ENCODE results near the gene MGAT5B. TPM values are rescaled to one million over a fixed set of nuclear protein-coding genes. Genes with fewer than 3 reads are reported as not detected.

The MGAT5B gene
- total and polyA plus RNA-seq, 9 of the 15 experiments (the other 6 are each of a cell fraction or from before 2014, with no cell fraction given) = 0.09 to 0.43 (median 0.18) TPM; not detected in 4

DNA sequence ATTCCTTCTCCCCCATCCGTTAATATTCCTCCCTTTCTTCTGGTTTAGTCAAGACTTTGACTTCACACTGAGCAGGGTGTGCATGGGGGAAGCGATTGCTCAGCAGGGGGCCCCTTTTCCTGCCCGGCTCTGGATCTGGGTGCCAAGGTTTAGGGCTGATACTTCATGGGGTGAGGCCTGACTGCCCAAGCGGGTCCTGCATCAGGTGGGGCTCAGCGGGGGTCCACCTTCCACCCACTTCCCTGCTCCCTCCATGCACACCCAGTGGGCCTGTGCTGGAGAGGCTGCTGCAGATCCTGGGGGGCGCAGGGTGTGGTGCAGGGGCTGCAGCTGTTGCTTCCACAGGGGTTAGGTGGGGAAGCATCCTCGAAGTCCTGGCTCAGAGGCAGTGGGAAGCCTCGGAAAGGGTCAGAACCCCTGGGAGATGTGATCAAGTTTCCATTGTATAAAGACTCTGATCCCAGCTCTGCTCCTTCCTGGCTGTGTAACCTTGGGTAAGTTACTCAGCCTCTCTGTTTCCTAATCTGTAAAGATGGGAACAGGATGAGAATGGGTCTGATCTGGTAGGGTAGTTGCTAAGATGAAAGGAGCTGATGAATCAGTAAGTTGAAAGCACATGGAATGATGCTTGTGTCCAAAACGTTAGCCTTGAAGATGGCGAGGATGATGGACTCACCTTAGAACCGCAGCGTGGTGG, 53.3 kb downstream of the MGAT5B start:
- ChIA-PET CTCF (ENCODE audit: low intra/inter-chr PET ratio) (no interaction called here), POLR2A (no interaction called here)
- in situ Hi-C loops (cut with MboI) (no loop called here), intact Hi-C loops (cut with micrococcal nuclease) (no loop called here)
- no peaks in the 10 kb centered on the region for H3K79me2 ChIP-seq (ENCODE audit: control insufficient read depth, insufficient read depth, low read length)
- peaks cover 25% of the 10 kb centered on the region; the same call in 1 of the 2 replicates for H4K20me1 ChIP-seq (replicated peaks; ENCODE audit: control insufficient read depth, insufficient read depth, low read length)
- no peak overlapping the region for H3K9ac ChIP-seq (ENCODE audit: insufficient read depth in 1 of 2, low read depth in 2 of 2, low read length in 2 of 2)
- peaks cover 6% of the 10 kb centered on the region for H3K9me1 ChIP-seq (ENCODE audit: control insufficient read depth, insufficient read depth, low read length)
- H3K4me3 ChIP-seq = no peak overlapping the region
- H3K36me3 ChIP-seq (ENCODE audit: control insufficient read depth, insufficient read depth, low read length) = no peaks in the 10 kb centered on the region
- H3K4me1 ChIP-seq (replicated peaks in 1 of 2; ENCODE audit: control insufficient read depth in 2 of 2, insufficient read depth in 2 of 2, low read length in 2 of 2) = no peaks in the 10 kb centered on the region
- no peak for TF ChIP-seq ARID2 (IDR thresholded peaks at IDR 0.05)
- no peak for TF ChIP-seq NR2F6 (CRISPR knock-in tag; IDR thresholded peaks at IDR 0.05)
- peak; percentile 22 for TF ChIP-seq ZFP36 (IDR thresholded peaks at IDR 0.05; ENCODE audit: low read depth, low read length, partially characterized antibody)
- no peak for TF ChIP-seq YBX1 (IDR thresholded peaks at IDR 0.05)
- TF ChIP-seq, protein P1, sequence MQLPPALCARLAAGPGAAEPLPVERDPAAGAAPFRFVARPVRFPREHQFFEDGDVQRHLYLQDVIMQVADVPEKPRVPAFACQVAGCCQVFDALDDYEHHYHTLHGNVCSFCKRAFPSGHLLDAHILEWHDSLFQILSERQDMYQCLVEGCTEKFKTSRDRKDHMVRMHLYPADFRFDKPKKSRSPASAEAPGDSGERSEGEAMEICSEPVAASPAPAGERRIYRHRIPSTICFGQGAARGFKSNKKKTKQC (CRISPR knock-in tag; IDR thresholded peaks at IDR 0.05) = no peak
- TF ChIP-seq TEAD1 (CRISPR knock-in tag; IDR thresholded peaks at IDR 0.05) = no peak
- no peak for FAIRE-seq
- H3K27me3 ChIP-seq (ENCODE audit: control insufficient read depth in 2 of 2, insufficient read depth in 2 of 2, low read length in 2 of 2) = peaks cover 40 to 65% of the 10 kb centered on the region in 2 experiments
- 1% methylated on average over 12 of the region's 12 CpGs for WGBS (ENCODE audit: insufficient coverage, low coverage, missing lambda C conversion rate)
- no peak for DNase-seq (ENCODE audit: extremely low read depth in 1 of 4, low spot score in 3 of 4)
- ATAC-seq = no peak
- no TSS peak for BruUV-seq (replicated peaks)
- H3K9me3 ChIP-seq (replicated peaks; ENCODE audit: control insufficient read depth, insufficient read depth, low read depth, low read length) = no peaks in the 10 kb centered on the region
- H2AFZ ChIP-seq (ENCODE audit: low read depth, low read length) = no peak overlapping the region
- H3K27ac ChIP-seq (ENCODE audit: extremely low read depth, low read depth, low read length) = no peak overlapping the region
- no peak overlapping the region for H3K4me2 ChIP-seq (ENCODE audit: insufficient read depth, low read length)
